ENCODE results near the gene S1PR4. TPM values are rescaled to one million over a fixed set of nuclear protein-coding genes. Genes with fewer than 3 reads are reported as not detected.

The S1PR4 gene, protein sequence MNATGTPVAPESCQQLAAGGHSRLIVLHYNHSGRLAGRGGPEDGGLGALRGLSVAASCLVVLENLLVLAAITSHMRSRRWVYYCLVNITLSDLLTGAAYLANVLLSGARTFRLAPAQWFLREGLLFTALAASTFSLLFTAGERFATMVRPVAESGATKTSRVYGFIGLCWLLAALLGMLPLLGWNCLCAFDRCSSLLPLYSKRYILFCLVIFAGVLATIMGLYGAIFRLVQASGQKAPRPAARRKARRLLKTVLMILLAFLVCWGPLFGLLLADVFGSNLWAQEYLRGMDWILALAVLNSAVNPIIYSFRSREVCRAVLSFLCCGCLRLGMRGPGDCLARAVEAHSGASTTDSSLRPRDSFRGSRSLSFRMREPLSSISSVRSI
- polyA plus RNA-seq (ENCODE audit: insufficient read length), result 0.34 TPM

- DNase-seq, result no peak
These were observed at the start of gene S1PR4 for GRCh38 chr19:3178377-3178972. S1PR4 (plus strand) TSS chr19:3178769; CDS start chr19:3178793, 24 bp downstream.

DNA sequence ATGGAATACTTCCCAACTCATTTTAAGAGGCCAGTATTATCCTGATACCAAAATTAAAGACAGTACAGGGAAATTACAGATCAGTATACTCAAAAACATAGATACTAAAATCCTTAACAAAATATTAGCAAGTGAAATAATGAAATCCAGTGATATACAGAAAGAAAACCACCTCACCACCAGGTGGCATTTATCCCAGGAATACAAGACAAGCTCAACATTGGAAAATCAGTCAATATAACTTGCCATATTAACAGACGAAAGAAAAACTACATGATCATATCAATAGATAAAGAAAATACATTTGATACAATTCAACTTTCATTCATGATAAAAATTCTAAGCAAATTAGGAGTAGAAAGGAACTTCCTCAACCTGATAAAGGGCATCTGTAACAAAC lies 49.5 kb upstream of the S1PR4 start:
- no peak for DNase-seq

- DNase-seq, result no peak
These were observed 47.4 kb upstream of the S1PR4 start for GRCh38 chr19:3131168-3131567.

DNA sequence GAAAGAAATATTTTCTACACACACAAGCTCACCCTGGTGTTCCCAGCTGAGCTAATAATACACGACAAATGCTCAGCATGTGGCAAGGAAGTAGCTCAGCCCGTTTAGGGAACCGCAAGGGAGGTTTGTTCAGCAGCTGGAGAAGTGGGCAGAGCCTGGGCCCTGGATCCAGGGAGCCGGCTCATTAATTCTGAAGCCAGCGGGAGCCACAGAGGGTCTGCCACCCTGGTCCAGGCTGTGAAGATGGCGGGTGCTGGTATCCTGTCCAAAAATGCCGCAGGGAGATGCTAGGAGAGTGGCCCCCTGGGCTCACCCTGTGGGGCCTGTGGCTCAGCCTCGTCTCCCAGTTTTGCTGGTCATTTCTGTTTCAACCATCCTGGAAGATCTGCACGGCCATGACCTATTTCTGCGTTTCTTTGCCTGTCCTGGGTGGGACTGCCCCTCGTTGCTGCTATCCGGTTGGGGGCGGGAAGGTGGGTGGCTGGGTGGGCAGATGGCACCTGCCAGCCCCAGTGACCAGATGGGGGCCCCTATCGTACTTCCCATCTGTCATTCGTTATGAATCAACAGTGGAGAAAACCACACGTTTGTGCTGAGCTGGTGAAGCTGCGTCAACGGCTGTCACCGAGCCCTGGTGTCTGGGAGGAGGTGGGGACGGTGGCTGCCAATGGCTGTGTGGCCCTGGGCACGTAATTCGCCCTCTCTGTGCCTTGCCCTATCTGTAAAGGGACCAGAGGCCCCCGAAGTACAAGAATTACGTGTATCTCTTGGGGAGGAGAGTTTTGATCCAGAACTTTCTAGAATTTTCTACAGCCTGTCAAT lies 45.4 kb upstream of the S1PR4 start:
- no peak for DNase-seq

DNA sequence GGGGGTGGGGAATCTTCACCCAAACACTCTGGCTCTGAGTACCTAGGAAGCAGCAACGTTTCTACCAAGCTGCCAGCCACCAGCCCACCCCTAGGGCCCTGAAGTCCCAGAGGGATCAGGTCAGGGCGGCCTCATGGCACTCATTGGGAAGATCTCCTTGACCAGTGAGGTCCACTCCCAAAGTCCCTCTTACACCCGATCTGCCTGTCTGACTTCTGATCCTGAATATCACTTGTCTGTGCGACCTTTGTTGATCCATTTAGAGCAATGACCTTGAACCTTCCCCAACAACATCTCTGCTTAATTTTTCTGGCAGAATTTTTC lies 44.8 kb upstream of the S1PR4 start:
- no peak for DNase-seq

GRCh38 chr19:3135961-3136683 lies 42.4 kb upstream of the S1PR4 start, which contains the start of gene GNA15:
GNA15 (plus strand) TSS chr19:3136033; CDS start chr19:3136451, 418 bp downstream.
- no peak for DNase-seq

DNA sequence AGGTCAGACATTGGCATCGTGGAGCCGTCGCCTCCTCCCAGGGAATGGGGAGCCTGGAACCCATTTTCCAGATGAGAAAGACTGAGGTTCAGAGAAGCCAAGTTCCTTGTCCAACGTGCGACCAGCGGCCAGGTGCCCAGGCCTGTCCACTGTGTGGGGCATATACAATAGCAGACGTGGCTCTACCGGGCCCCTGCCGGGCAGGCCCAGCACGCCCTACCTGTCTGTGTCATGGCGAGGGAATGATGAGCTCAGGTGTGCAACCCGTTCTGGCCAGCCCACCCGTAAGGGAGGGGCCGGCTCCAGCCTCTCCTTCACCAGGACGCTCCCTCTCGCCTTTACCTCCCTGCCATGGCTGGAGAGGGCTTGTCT lies 41.9 kb upstream of the S1PR4 start:
- no peak for DNase-seq

- DNase-seq, result no peak
These were observed 41.5 kb upstream of the S1PR4 start for GRCh38 chr19:3137119-3137518.

GRCh38 chr19:3138268-3138667 lies 40.3 kb upstream of the S1PR4 start:
- no peak for DNase-seq

- no peak for DNase-seq
These were observed 37.9 kb upstream of the S1PR4 start for GRCh38 chr19:3140667-3141038.

- DNase-seq, result no peak
These were observed 36.3 kb upstream of the S1PR4 start for GRCh38 chr19:3142292-3142670.

DNA sequence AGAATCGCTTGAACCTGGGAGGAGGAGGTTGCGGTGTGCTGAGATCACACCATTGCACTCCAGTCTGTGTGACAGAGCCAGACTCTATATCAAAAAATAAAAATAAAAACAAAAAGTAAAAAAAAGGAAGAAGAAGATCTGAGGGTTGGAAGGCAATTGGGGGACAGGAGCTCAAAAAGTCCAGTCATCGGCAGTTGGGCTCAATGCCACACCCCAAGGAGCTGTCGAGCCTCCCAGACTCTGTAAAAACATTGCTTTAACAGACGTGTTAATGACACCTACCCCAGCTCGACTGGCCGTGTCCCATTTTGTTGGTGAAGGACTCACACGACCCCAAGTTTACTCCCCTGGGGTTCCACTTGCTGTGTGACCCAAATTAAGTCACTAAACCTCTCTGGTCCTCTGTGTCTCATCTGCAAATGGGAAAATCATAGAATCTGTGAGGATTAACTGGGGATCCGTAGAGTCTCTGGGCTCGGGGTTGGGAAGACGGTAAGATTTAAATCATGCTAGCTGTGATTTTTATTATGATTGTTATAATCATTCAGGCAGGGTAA lies 35.7 kb upstream of the S1PR4 start:
- no peak for DNase-seq

DNA sequence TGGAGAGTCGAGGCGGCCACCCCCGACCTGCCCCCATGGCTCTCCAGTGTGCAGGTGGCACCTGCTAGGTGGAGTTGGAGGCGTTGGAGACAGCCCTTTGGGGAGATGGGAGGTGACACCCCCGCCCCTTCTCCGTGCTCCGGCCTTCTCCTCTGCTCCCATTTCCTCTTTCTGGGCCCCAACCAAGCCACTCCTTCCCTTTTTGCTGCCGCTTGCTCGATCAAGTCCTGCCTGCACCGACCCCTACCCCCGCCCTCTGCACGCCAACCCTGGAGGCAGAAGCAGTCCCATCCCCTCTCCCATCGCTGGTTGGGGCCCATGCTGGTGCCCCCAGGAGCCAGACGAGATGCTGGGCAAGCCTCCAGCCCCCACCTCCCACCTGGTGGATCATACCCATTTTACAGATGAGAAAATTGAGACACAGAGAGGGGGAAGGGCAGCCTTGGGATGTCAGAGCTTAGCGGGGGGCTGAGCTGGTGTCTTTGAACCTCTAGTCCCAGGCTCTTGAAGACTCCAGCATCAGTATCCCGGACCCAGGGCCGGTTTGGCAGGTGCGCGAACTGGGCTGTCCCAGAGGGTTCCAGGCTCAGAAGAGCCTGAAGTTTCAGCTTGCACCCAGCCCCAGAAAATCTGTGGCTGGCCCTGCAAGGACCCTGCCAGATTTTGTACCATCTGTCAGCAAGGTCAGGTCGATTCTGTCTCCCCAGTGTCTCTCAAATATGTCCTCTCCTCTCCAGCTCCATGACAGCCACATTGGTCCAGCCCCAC lies 32.5 kb upstream of the S1PR4 start:
- no peak for DNase-seq

- DNase-seq, result no peak
These were observed 31.9 kb upstream of the S1PR4 start for GRCh38 chr19:3146677-3147100.

- no peak for DNase-seq
These were observed 30.1 kb upstream of the S1PR4 start for GRCh38 chr19:3148503-3148902.

DNA sequence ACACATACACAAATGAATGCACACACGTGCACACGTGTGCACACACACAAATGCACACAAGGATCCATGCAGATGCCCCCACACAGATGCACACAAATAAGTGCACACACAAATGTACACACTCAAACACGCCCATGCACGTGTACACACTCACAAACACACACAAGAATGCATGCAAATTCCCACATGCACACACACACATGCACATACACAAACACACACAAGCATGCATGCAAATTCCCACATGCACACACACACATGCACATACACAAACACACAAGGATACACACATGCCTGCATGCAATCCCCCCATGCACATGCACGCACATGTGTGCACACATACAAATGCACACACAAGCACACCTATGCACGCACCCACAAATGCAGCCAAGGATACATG lies 29.5 kb upstream of the S1PR4 start:
- no peak for DNase-seq

DNA sequence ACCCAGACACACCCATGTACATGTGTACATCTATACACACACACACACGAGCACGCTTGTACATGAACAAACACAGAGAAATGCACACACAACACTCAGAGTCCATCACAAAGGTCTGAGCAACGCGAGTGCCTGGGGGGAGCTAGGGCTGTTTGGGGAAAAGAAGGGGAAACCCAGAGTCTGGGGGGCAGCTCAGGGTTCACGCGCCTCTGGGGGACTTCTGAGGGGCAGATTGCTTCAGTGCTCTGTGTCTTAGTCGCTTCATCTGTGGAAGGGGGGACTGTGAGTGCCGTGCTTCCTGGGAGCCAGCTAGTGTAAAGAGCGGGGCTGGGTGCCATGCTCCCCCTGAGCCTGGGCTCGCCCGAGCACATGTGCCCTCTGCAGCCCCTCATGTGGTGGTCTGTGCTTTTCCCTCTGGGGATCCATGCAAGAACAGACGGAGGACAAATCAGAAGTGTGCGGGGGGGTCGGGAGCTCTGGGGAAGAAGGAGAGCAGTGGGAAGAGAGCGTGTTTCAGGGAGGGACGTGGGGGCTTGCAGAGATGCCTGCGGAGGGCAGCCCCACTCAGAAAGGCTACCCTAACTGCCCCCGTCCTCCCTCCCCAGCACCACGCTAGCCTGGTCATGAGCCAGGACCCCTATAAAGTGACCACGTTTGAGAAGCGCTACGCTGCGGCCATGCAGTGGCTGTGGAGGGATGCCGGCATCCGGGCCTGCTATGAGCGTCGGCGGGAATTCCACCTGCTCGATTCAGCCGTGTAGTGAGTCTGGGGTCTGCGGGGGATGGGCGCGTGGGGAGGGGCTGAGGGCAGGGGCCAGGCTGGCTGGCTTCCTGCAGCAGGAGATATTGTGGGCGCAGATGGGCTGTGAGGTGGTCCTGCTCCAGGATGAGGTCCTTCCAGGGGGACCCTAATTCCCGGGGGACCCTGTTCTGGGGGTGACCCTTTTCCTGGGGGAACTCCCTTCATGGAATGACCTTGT lies 28.8 kb upstream of the S1PR4 start:
- DNase-seq, result no peak

DNA sequence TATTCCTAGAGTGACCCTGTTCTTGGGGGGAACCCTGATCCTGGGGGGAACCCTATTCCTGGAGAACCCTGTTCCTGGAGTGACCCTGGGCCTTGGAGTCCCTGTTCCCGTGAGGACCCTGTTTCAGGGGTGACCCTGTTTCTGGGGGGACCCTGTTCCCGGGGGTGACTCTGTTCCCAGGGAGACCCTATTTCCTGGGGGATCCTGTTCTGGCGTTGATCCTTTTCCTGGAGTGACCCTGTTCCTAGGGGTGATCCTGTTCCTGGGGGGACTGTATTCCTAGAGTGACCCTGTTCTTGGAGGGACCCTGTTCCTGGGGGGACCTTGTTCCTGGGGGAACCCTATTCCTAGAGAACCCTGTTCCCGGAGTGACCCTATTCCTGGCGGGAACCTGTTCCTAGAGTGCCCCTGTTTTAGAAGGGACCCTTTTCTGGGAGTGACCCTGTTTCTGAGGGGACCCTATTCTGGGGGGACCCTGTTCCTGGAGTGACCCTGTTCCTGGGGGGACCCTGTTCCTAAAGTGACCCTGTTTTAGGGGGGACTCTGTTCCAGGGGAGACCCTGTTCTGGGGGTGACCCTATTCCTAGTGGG lies 27.7 kb upstream of the S1PR4 start:
- no peak for DNase-seq

GRCh38 chr19:3151563-3152418 lies 26.8 kb upstream of the S1PR4 start:
- DNase-seq, result no peak

All from hindlimb muscle (tissue), 1 donor.